ENCODE measurements around the gene APBA2.

The APBA2 gene

GRCh38 chr15:29003191-29003839 lies 117.5 kb downstream of the APBA2 start:
- no peak overlapping the region for H2BK5ac ChIP-seq (ENCODE audit: low read length)
- no peak overlapping the region for H3K23ac ChIP-seq (ENCODE audit: low read depth, low read length, poor library complexity)
- no peak overlapping the region for H3K4ac ChIP-seq (ENCODE audit: low read length)
- H3K79me1 ChIP-seq (ENCODE audit: low read depth, low read length) = no peaks in the 10 kb centered on the region
- H4K91ac ChIP-seq (ENCODE audit: low read depth, low read length, poor library complexity) = no peak overlapping the region
- no peak overlapping the region for H2BK15ac ChIP-seq (ENCODE audit: low read length)
- no peak overlapping the region for H2AK5ac ChIP-seq (ENCODE audit: low read depth, low read length)
- H3K14ac ChIP-seq (ENCODE audit: low read length) = no peak overlapping the region
- no peak overlapping the region for H2AFZ ChIP-seq (ENCODE audit: low read length)
- no peak overlapping the region for H4K8ac ChIP-seq (ENCODE audit: low read depth, low read length)
- no peak overlapping the region for H3K18ac ChIP-seq (ENCODE audit: low read length)
- DNase-seq (ENCODE audit: low spot score) = no peak
- no peak overlapping the region for H3K27ac ChIP-seq (replicated peaks; ENCODE audit: low read length)
- H2BK12ac ChIP-seq (ENCODE audit: low read length) = no peak overlapping the region
- H2BK120ac ChIP-seq (ENCODE audit: low read depth, low read length) = no peak overlapping the region
- no peak overlapping the region for H3K4me3 ChIP-seq (ENCODE audit: low read length in 2 of 2)
- no peak overlapping the region for H3K4me2 ChIP-seq (ENCODE audit: insufficient read depth, low read length, poor library complexity, severe bottlenecking)
- H3K9ac ChIP-seq (ENCODE audit: low read depth, low read length, poor library complexity) = no peak overlapping the region
- no CpG with 5 or more reads among the region's 7 CpGs for WGBS, 2 donors (ENCODE audit: extremely low coverage in 2 of 2, insufficient read length in 2 of 2, insufficient replicate concordance in 1 of 2)
- H3K4me1 ChIP-seq (ENCODE audit: control insufficient read depth in 2 of 2, insufficient read depth in 1 of 2, low read depth in 1 of 2, low read length in 2 of 2) = no peaks in the 10 kb centered on the region
- H3K36me3 ChIP-seq (replicated peaks in 1 of 2; ENCODE audit: control insufficient read depth in 2 of 2, insufficient read depth in 2 of 2, low read length in 2 of 2) = peaks cover 2 to 12% of the 10 kb centered on the region in 2 donors
- H3K27me3 ChIP-seq (ENCODE audit: control insufficient read depth in 3 of 3, insufficient read depth in 3 of 3, low read depth in 1 of 3, low read length in 3 of 3) = no peaks in the 10 kb centered on the region
- H3K9me3 ChIP-seq (replicated peaks in 1 of 2; ENCODE audit: control insufficient read depth in 2 of 2, insufficient read depth in 1 of 2, low read depth in 1 of 2, low read length in 2 of 2) = peaks cover 0 to 15% of the 10 kb centered on the region in 2 donors

DNA sequence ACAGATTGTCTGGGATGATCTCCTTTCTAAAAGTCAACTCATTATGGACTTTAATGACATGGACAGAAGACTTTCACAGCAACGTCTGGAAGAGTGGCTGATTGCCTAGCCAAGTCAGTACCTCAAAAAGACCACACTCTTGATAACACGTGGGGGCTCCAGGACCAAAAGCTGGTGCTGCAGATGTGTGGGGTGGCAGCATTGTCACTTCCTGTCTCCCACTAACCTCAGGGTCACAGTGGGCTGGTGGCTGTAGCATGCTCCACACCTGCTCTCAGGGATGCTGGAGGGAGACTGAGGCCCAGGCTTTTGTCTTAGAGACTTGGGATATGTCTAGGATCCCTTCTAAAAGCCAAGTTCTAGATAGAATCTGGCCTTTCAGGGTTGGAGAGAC lies 118.1 kb downstream of the APBA2 start:
- no peak overlapping the region for H3K4me2 ChIP-seq (ENCODE audit: insufficient read depth, low read length, poor library complexity, severe bottlenecking)
- peaks cover 0 to 11% of the 10 kb centered on the region in 2 donors for H3K9me3 ChIP-seq (replicated peaks in 1 of 2; ENCODE audit: control insufficient read depth in 2 of 2, insufficient read depth in 1 of 2, low read depth in 1 of 2, low read length in 2 of 2)
- no peak for DNase-seq (ENCODE audit: low spot score)
- H3K79me1 ChIP-seq (ENCODE audit: low read depth, low read length) = no peaks in the 10 kb centered on the region
- H3K14ac ChIP-seq (ENCODE audit: low read length) = no peak overlapping the region
- no peak overlapping the region for H2AK5ac ChIP-seq (ENCODE audit: low read depth, low read length)
- no CpG with 5 or more reads among the region's 2 CpGs for WGBS, 2 donors (ENCODE audit: extremely low coverage in 2 of 2, insufficient read length in 2 of 2, insufficient replicate concordance in 1 of 2)
- no peaks in the 10 kb centered on the region for H3K4me1 ChIP-seq (ENCODE audit: control insufficient read depth in 2 of 2, insufficient read depth in 1 of 2, low read depth in 1 of 2, low read length in 2 of 2)
- H2BK15ac ChIP-seq (ENCODE audit: low read length) = no peak overlapping the region
- no peak overlapping the region for H4K8ac ChIP-seq (ENCODE audit: low read depth, low read length)
- no peak overlapping the region for H2BK120ac ChIP-seq (ENCODE audit: low read depth, low read length)
- H2BK12ac ChIP-seq (ENCODE audit: low read length) = no peak overlapping the region
- H3K23ac ChIP-seq (ENCODE audit: low read depth, low read length, poor library complexity) = no peak overlapping the region
- no peak overlapping the region for H3K18ac ChIP-seq (ENCODE audit: low read length)
- no peak overlapping the region for H3K27ac ChIP-seq (replicated peaks; ENCODE audit: low read length)
- H3K4ac ChIP-seq (ENCODE audit: low read length) = no peak overlapping the region
- H3K4me3 ChIP-seq (ENCODE audit: low read length in 2 of 2) = no peak overlapping the region
- peaks cover 0 to 9% of the 10 kb centered on the region in 2 donors for H3K36me3 ChIP-seq (replicated peaks in 1 of 2; ENCODE audit: control insufficient read depth in 2 of 2, insufficient read depth in 2 of 2, low read length in 2 of 2)
- H4K91ac ChIP-seq (ENCODE audit: low read depth, low read length, poor library complexity) = no peak overlapping the region
- no peak overlapping the region for H2AFZ ChIP-seq (ENCODE audit: low read length)
- no peak overlapping the region for H2BK5ac ChIP-seq (ENCODE audit: low read length)
- H3K9ac ChIP-seq (ENCODE audit: low read depth, low read length, poor library complexity) = no peak overlapping the region
- H3K27me3 ChIP-seq (ENCODE audit: control insufficient read depth in 3 of 3, insufficient read depth in 3 of 3, low read depth in 1 of 3, low read length in 3 of 3) = no peaks in the 10 kb centered on the region

DNA sequence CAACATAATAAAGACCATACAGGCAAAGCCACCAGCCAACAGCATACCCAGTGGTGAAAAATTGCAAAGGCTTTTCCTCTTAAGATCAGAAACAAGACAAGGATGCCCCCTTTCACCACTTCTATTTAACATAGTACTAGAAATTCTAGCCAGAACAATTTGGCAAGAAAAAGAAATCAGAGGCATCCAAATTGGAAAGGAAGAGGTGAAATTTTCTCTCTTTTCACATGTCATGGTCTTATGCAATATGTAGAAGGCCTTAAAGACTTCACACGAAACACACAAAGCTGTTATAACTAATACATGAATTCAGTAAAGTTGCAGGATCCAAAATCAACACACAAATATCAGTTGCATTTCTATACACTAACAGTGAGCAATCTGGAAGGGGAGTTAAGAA lies 120.2 kb downstream of the APBA2 start:
- Histone ChIP-seq H2BK15ac (ENCODE audit: low read length) (no peak overlapping the region), H3K9me3 (replicated peaks in 1 of 2; ENCODE audit: control insufficient read depth in 2 of 2, insufficient read depth in 1 of 2, low read depth in 1 of 2, low read length in 2 of 2) (peaks cover 0 to 11% of the 10 kb centered on the region in 2 donors), H3K23ac (ENCODE audit: low read depth, low read length, poor library complexity) (no peak overlapping the region), H3K4me2 (ENCODE audit: insufficient read depth, low read length, poor library complexity, severe bottlenecking) (no peak overlapping the region), H2AK5ac (ENCODE audit: low read depth, low read length) (no peak overlapping the region), H3K4me1 (ENCODE audit: control insufficient read depth in 2 of 2, insufficient read depth in 1 of 2, low read depth in 1 of 2, low read length in 2 of 2) (no peaks in the 10 kb centered on the region), H2BK5ac (ENCODE audit: low read length) (no peak overlapping the region), H3K18ac (ENCODE audit: low read length) (no peak overlapping the region), H4K91ac (ENCODE audit: low read depth, low read length, poor library complexity) (no peak overlapping the region), H4K8ac (ENCODE audit: low read depth, low read length) (no peak overlapping the region), H3K9ac (ENCODE audit: low read depth, low read length, poor library complexity) (no peak overlapping the region), H3K36me3 (replicated peaks in 1 of 2; ENCODE audit: control insufficient read depth in 2 of 2, insufficient read depth in 2 of 2, low read length in 2 of 2) (no peaks in the 10 kb centered on the region), H3K27ac (replicated peaks; ENCODE audit: low read length) (no peak overlapping the region), H3K27me3 (ENCODE audit: control insufficient read depth in 3 of 3, insufficient read depth in 3 of 3, low read depth in 1 of 3, low read length in 3 of 3) (no peaks in the 10 kb centered on the region), H3K4ac (ENCODE audit: low read length) (no peak overlapping the region), H2BK12ac (ENCODE audit: low read length) (no peak overlapping the region), H2BK120ac (ENCODE audit: low read depth, low read length) (no peak overlapping the region), H2AFZ (ENCODE audit: low read length) (no peak overlapping the region), H3K79me1 (ENCODE audit: low read depth, low read length) (no peaks in the 10 kb centered on the region), H3K4me3 (ENCODE audit: low read length in 2 of 2) (no peak overlapping the region), H3K14ac (ENCODE audit: low read length) (no peak overlapping the region)
- WGBS, 2 donors (ENCODE audit: extremely low coverage in 2 of 2, insufficient read length in 2 of 2, insufficient replicate concordance in 1 of 2) = no CpG with 5 or more reads among the region's 1 CpG
- DNase-seq (ENCODE audit: low spot score) = no peak

GRCh38 chr15:29008846-29009245 lies 123.1 kb downstream of the APBA2 start:
- no peak overlapping the region for H3K4me3 ChIP-seq (ENCODE audit: low read length in 2 of 2)
- no CpG with 5 or more reads among the region's 2 CpGs for WGBS, 2 donors (ENCODE audit: extremely low coverage in 2 of 2, insufficient read length in 2 of 2, insufficient replicate concordance in 1 of 2)

More at GRCh38 chr15:29008846-29009245, 123.1 kb downstream of the APBA2 start:
- no peak overlapping the region for H2BK5ac ChIP-seq (ENCODE audit: low read length)
- no peak overlapping the region for H4K8ac ChIP-seq (ENCODE audit: low read depth, low read length)
- H3K18ac ChIP-seq (ENCODE audit: low read length) = no peak overlapping the region
- H3K23ac ChIP-seq (ENCODE audit: low read depth, low read length, poor library complexity) = no peak overlapping the region
- H3K36me3 ChIP-seq (replicated peaks in 1 of 2; ENCODE audit: control insufficient read depth in 2 of 2, insufficient read depth in 2 of 2, low read length in 2 of 2) = no peaks in the 10 kb centered on the region
- H2BK12ac ChIP-seq (ENCODE audit: low read length) = no peak overlapping the region
- no peaks in the 10 kb centered on the region for H3K27me3 ChIP-seq (ENCODE audit: control insufficient read depth in 3 of 3, insufficient read depth in 3 of 3, low read depth in 1 of 3, low read length in 3 of 3)
- H2BK120ac ChIP-seq (ENCODE audit: low read depth, low read length) = no peak overlapping the region
- no peak overlapping the region for H4K91ac ChIP-seq (ENCODE audit: low read depth, low read length, poor library complexity)
- H3K79me1 ChIP-seq (ENCODE audit: low read depth, low read length) = no peaks in the 10 kb centered on the region
- no peak overlapping the region for H2AFZ ChIP-seq (ENCODE audit: low read length)
- H3K9ac ChIP-seq (ENCODE audit: low read depth, low read length, poor library complexity) = no peak overlapping the region
- H3K27ac ChIP-seq (replicated peaks; ENCODE audit: low read length) = no peak overlapping the region
- no peak overlapping the region for H2AK5ac ChIP-seq (ENCODE audit: low read depth, low read length)
- no peak overlapping the region for H3K4me2 ChIP-seq (ENCODE audit: insufficient read depth, low read length, poor library complexity, severe bottlenecking)
- H3K14ac ChIP-seq (ENCODE audit: low read length) = no peak overlapping the region
- DNase-seq (ENCODE audit: low spot score) = no peak
- no peak overlapping the region for H3K4ac ChIP-seq (ENCODE audit: low read length)
- peaks cover 0 to 11% of the 10 kb centered on the region in 2 donors for H3K9me3 ChIP-seq (replicated peaks in 1 of 2; ENCODE audit: control insufficient read depth in 2 of 2, insufficient read depth in 1 of 2, low read depth in 1 of 2, low read length in 2 of 2)
- no peak overlapping the region for H2BK15ac ChIP-seq (ENCODE audit: low read length)
- no peaks in the 10 kb centered on the region for H3K4me1 ChIP-seq (ENCODE audit: control insufficient read depth in 2 of 2, insufficient read depth in 1 of 2, low read depth in 1 of 2, low read length in 2 of 2)
